Measurements from ENCODE around the gene NGB.
"Not testable (repeated sequence)": the region's sequence is repeated elsewhere in the genome, so short reads cannot be mapped to it uniquely, and the experiment has no call there.

The NGB gene, protein sequence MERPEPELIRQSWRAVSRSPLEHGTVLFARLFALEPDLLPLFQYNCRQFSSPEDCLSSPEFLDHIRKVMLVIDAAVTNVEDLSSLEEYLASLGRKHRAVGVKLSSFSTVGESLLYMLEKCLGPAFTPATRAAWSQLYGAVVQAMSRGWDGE

DNA sequence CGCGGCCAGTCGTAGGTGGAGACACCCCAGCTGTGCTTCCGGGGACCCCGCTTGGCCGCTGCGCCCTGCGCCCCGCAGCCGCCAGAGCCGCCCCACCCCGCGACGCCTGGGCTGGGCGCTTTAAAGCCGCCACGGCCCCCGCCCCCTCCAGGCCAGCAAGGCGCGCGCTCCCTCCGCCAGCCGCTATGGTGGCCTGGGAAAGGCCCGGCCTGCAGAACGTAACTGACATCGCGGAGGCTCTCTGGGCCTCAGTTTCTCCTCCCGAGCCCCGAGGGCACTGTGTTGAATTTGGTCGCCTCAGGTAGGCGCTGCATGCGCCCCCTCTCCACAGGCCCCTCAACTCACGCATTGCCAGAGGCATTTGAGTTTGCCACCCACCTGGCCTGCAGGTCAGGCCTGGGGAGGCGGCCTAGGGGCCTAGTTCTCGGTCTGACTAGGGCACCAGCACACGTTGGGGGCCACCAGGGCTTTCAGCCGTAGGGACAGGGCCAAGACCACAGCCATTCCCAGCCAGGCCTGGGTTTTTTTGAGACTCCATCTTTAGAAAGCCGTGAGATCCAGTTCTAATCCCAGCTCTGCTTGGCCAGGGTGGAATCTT lies at the start of gene NGB:
TSS of gene NGB (minus strand) at position 94 of the 598 bp plus-strand sequence. CDS start 269 bp downstream, outside the sequence.
- no peak for DNase-seq (ENCODE audit: low spot score)

DNA sequence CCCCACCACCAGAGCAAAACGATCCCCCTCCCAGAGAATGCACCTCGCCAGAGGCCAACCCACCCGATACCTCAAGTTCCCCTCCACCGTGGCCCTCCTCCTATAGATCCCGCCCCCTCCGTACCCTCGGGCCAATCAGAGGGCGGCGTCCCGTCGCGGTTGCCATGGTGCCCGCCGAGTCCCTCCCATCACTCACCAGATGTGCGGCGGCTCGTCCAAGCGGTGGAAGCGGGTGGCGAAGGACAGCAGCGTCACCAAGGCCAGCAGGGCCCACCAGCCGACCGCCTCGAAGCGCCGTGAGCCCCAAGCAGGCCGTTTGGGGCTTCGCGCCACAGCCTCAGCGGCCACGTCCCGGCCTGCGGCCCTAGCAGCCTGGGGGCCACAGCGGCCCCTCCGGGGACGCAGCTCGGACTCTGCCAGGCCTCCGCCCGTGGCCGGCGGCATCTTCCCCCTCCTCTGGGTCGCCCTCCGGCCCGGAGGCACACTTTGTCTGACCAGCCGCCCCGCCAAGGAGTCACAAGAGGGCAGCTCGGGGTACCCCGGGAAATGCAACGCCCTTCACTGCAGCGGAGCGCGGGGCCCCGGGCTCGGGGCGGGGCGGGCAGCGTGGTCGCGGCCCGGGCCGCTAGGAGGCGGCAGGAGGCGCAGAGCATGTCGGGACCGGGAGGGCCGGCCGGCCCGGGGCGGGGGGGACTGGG lies 49.4 kb upstream of the NGB start, which contains the start of gene POMT2:
TSS of gene POMT2 (minus strand) at position 646 of the 698 bp plus-strand sequence. CDS start at position 444, 202 bp downstream.
- DNase-seq (ENCODE audit: low spot score): peak; percentile 90

DNA sequence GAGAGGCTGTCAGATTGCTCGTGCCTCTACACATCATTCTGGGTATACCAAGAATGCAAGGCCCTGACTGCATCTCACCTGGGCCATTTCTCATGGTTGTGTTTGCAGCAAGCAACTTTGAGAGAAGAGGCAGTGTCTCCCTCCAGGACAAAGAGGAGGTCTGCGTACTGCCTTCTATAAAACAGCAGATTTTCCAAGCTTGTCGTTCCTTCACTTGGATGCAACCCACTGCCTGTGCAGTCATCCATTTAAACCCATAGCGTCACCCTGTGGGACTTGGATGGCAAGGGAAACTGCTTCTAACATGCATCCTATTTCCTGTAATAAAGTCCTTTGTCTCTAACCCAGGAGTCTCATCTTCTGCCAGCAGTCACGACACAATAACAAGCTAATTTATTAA lies 48.4 kb upstream of the NGB start:
- no peak for DNase-seq (ENCODE audit: low spot score)

DNA sequence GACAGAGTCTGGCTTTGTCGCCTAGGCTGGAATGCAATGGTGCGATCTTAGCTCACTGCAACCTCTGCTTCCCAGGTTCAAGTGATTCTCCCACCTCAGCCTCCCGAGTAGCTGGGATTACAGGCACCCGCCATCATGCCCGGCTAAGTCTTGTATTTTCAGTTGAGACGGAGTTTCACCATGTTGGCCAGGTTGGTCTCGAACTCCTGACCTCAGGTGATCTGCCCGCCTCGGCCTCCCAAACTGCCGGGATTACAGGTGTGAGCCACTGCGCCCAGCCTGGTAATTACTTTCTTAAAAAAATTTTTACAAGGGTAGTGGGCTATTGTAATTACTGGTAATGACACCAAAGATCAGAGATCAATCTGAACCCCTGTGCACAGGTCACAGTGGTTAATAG lies 47.8 kb upstream of the NGB start:
- DNase-seq (ENCODE audit: low spot score): not testable (repeated sequence)

DNA sequence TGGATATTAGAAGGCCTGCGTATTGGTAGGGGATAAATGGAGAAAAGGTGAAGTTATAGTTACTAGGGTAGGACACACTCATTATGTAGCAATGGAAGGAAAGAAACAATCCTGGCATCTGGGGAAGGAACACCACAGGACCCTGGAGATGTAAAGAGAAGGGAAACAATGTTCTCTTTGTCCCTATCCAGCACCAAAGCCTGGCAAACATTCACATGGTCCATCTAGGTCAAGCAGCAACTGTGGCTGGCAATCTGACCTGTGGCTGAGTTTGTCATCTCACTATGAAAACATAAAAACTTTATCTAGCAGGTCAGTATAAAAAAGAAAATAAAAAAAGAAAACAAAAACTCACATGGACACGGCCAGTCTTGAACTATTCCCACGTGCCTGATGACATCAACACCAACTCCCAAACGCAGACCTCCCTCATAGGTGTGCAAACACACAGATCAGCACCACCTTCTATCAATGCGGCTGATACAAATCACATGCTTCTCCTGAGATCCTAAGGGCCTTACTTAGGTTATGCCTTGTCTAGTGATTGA lies 47.1 kb upstream of the NGB start:
- no peak for DNase-seq (ENCODE audit: low spot score)

DNA sequence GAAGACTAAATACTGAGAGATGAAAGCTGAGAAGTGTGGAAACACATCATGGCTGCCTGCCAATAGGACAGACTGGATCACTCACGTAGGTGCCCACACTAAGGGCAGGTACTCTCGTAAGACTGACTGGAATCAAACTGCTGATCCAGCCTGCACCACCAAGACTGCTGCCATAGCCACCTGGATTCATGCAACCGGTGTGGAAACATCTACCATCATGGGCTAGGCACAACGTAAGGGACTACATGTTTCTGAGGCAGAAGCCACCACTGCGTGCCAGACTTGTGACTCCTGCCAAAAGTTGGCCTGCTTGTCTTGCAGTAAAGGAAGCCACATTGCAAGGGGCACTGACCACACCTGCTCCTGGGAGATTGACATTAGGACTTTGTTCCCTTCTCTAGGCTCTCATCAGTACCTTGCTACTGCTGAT lies 45.9 kb upstream of the NGB start:
- no peak for DNase-seq (ENCODE audit: low spot score)

DNA sequence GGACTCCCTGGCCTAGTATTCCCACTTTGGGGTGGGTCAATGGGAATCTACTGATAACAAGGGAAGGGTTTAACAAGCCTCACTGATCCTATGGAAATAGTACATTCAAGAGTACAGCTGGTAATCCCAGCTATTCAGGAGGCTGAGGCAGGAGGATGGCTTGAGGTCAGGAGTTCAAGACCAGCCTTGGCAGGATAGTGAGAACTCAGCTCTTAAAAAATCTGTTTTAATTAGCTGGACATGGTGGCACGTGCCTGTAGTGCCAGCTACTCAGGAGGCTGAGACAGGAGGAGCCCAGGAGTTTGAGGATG lies 45.1 kb upstream of the NGB start:
- no peak for DNase-seq (ENCODE audit: low spot score)

DNA sequence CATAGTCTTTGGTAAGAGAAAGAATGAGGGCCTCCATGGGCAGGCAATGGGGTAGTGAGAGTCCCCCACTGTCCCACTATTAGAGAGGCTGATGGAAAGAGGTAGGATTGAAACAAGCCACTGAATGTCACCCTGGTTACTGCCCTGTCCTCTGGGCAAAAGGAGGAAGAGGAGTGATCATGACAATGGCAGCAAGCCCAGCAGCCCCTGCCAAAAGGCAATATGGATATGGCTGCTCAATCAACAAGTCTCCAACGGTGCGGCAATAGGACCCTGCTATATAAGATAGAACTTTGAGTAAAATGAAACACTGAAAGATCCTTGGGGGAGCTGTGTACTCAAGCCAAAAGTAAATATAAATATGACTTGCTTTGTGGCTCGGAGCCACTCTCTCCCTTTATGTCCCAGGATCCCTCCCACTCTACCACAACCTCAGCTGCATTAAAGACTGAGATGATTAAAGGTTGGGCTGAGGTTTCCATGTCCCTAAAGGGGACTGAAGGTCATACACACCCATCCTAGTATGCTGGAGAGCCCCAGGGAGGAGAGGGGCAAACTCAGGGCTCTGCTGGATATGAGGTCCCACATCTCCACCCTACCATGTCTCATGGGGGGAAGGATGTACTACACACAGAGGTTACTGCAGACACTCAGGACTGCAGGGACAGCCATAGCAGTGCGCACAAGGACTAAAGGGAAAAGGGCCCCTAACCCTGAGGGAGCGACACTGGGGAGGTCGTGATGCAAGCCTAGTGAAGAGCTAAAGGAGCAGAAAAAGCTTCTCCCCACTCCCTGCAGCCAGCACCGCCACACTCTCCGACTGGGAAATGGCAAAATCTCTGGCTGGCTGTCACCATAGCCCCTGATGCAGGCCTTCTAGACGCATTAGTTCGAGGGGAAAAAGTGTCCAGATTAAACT lies 43.8 kb upstream of the NGB start:
- no peak for DNase-seq (ENCODE audit: low spot score)

DNA sequence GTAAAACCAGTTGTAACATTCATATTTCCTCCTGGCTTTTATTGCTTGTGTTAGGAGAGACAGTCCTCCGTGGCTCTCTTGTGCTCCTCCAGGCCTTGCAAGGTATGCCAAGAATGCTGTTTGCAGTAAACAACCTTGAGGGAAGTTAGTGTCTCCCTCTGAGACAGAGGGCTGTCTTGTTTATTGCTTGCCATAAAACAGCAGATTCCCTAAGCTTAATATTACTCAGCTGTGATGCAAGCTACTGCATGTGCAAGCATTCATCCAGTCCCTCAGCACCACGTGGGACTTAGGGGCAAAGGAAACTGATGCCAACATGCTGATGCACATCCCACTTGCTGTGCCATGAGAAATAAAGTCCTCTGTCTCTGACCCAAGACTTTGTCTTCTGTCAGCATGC lies 43.0 kb upstream of the NGB start:
- DNase-seq (ENCODE audit: low spot score): peak; percentile 40

DNA sequence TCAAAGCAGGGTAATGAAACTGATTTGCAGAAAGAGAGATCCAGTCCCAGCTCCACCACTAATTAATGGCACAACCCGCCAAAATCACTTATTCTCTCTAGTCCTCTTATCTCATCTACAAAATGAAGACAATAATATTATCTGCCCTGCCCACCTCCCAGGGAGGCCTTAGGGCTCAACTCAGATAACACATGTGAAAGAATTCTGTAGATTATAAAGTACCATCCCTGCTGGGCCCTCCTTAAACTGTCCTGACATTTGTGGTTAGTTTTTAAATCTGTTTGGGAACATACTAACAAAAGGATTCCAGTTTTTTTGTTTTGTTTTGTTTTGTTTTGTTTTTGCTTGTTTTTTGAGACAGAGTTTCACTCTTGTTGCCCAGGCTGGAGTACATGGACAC lies 42.4 kb upstream of the NGB start:
- DNase-seq (ENCODE audit: low spot score): no peak

DNA sequence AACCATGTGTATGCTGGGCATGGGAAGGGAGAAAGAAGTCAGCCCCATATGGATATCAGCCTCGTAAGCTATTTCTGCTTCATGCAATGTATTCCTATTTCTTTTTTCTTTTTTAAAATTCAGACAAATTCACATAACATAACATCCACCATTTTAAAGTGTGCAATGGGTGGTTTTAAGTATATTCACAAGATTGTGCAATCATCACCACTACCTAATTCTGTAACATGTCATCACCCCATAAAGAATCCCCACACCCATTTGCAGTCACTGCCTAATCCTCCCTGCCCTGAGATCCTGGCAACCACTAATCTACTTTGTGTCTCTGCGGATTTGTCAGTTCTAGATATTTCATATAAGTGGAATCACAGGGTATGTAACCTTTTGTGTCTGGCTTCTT lies 40.2 kb upstream of the NGB start:
- DNase-seq (ENCODE audit: low spot score): no peak

DNA sequence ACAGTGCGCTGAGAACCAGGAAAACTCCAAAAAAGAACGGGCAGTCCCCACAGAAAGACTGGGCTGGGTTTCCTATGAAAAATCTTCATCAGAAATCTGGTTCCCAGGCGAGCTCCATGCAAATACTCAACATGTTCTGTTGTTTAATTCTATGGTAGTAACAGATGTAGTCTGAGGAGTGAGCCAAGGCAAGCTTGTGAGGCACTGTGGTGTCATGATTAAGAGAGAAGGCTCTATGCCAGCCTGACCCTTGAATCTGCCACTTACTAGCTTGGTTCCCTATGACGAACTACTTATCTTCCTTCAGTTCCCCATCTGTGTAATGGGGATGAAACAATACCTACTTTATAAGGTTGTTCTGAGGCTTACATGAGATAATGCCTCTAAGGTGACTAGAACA lies 39.0 kb upstream of the NGB start:
- DNase-seq (ENCODE audit: low spot score): no peak

DNA sequence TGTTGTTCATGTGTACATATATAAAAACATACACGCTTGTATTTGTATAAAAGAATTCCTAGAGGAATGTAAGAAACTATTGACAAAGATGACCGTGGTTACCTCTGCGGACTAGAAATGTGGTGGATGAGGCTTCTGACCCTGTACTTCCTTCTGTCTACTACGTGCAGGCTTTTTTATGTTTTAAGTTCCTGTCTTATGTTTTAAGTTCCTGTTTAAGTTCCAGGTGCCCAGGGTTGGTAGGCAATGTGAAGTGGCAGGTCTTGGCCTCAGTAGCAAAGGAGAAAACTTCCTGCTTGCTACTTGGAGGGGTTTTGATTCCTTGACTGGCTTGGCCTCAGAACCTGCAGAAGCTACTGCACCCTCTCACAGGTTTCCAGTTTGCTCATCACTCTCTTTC lies 38.1 kb upstream of the NGB start:
- DNase-seq (ENCODE audit: low spot score): no peak

DNA sequence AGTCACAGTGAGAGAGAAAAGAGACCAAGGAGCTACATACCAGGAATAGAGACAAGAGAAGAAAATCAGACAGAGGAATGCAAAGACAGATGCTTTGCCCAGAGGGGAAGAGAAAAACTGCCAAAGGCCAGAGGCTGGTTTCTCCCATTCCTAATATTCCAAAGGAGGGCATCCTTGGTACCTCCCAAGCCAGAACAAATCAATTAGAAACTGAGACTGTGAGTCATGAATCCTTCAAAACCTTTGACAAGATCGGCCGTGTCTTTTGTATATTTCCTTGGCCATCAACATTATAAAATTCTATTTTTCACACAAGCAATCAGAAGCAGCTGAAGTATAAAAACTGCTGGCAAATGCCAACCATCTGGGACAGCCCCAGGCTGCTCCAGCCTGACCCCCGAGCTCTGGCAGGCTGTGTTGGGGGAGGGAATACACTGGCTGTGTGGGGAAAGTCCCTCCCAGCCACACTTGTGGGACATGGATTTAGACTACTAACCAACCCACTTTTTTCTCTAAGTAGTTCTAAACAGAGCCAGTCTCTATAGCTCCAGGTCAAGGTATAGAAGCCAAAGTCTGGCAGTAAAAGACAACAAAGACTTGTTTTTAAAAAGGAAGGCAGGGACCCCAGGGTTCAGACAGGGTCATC lies 36.0 kb upstream of the NGB start:
- DNase-seq (ENCODE audit: low spot score): no peak

DNA sequence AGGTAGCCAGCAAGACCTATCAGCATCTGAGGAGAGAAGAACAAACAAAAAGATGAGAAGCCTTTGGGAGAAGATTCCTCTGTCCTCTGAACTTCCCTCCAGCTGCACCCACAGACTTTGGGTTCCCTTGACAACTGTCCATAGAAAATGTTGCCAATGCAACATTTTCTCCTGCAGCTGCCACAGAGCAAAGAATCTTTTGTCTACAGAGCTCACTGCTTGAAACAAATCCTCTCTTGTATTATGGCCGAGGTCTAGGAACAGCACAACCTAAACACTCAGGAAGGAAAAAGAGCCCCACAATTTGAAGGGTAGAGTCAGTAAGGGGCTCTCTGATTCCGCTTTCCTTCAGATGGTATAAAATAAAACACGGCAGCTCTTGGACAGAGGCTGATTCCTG lies 35.4 kb upstream of the NGB start:
- no peak for DNase-seq (ENCODE audit: low spot score)

DNA sequence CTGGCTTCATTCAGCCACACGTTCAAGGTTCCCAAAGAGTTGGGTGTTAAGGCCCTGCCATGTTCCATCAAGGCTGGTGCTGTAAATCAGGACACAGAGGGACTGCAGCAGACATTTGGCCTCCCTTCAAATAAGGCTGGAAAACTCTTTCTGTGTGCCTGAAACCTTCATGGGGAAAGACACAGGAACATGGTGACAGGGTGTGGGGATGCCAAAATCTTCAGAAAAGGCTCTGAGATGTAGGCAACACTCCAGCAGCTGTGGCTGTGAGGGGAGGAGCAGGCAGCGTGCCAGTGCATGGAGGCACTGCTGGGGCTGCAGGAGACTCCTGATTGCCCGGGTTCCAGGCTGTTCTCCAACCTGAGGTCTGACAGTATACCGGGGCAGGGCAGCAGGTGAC lies 34.7 kb upstream of the NGB start:
- no peak for DNase-seq (ENCODE audit: low spot score)

DNA sequence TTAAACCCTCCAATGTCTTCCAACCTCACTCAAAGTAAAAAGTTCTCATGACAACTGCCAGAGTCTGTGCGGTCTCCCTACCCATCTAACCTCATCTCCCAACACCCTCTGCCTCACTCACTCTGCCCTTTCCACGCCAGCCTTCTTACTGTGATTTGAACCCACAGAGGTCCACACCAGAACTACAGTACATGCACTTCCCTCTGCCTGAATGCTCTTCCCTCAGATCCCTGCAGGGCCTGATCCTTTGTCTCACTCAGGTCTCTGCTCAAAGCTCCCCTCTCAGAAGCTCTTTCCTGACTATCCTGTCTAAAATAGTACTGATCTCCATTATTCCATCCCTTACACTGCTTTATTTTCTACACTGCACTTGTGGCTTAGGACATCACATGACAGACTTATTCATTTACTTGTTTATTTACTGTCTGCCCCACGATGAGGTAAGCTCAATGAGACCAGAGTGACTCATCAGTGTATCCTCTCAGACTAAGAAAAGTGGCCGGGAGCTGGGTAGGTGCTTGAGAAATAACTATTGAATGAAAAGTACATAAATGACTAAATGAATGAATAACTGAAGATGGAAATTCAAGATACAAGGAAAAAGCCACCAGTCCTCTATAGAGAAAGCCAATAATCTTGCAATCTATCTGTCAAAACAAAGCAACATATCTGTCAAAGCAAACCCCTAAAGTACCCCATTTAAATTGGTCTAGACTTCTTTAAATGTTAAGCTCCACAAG lies 32.6 kb upstream of the NGB start:
- peak; percentile 96 for DNase-seq (ENCODE audit: low spot score)

DNA sequence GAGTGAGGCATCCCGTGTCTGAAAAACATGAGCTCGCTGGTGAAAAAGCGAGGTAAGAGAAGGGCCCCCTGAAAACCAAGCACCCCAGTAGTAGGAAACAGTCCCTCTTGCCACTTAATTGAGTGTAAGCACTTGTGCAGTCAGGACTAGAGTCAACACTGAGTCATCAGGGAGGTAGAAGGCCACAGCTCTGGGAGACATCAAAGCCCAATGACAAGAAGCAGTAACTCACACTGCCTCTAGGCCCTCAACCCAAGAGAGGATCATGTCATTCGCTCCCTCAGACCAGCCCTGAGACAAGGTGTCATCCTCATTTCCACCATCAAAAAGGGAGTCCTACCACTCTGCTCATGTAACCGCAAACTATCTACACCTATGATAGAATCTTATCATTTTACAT lies 31.9 kb upstream of the NGB start:
- DNase-seq (ENCODE audit: low spot score): peak; percentile 89

DNA sequence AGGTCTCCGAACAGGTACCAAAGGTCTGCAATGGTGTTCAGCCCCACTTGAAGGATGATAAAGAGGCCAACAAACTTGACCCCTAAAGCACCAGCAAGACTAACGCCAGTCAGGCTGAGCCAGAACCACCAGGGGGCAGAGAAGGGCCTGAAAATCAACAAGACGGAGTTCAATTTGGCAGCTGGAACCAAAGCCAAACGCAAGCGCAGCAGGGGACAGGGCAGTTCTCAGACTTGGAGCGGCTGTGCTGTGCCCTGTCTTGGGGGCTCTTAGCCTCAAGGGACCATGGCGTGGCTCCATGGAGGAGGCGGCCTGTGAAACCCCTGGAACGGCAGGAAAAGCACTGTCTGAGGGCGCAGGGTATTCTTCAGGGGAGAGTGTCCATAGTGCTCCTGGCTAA lies 30.1 kb upstream of the NGB start:
- DNase-seq (ENCODE audit: low spot score): peak; percentile 63

DNA sequence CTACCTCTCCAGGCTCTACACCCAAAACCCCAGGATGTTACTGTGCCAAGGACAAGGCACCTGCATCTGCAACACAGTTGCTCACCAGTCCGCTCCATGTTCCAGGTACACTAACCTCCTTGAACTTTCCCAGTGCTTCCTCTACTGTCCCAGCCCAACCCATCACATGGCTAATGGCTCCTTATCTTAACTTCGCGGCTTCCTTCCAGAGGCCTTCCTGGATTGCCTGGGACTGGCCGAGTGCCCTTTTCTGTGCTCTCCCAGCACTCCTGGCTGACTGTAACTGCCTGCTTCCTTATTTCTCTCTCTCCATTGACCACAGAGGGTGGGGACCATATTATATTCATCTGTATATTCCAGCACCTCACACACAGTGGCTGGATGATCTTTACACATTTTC lies 28.8 kb upstream of the NGB start:
- DNase-seq (ENCODE audit: low spot score): no peak

DNA sequence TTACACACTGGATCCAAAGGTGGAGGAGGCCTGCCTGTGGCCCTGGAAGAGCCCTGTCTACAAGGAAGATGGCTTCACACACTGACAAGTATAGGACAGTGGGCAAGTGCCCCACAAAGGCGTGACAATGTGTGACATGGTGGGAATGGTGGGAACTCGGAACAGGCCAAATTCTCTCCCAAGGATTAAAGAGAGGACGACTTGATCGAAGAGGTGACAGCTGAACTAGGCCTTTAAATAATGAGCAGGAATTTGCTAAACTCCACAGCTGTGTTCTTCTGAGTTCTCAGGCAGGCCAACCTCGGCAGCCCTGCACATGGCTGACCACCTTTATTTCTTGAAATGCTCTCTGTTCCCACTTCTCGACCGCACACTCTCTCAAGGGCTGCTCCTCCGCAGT lies 25.9 kb upstream of the NGB start:
- no peak for DNase-seq (ENCODE audit: low spot score)
